IMR-90 (cell line): ENCODE results near the gene ARFGAP3. TPM values are rescaled to one million over a fixed set of nuclear protein-coding genes. Genes with fewer than 3 reads are reported as not detected.

ENCODE experiments used
- ATAC-seq: fragments of 200-7000 bp; cut with Tn5 transposase; 2 replicates; pipeline ENCODE4 v1.9.1; 2020; ENCODE audit warnings: low read depth, mild to moderate bottlenecking, moderate library complexity
- BruUV-seq: library from RNA; stranded (reverse); fragments of 400-500 nt; replicated peaks from 2 replicates; lab custom pipeline; 2021; lab: Mats Ljungman, UMichigan
- CTCF ChIA-PET: fragments of 300-600 bp; formaldehyde crosslinking; extraction: SDS; loops from one replicate; lab custom pipeline; 2021; ENCODE audit warnings: antibody characterized with exemption; lab: Yijun Ruan, JAX
- POLR2A ChIA-PET: fragments of 300-600 bp; sonication (Branson Sonifier 250); formaldehyde crosslinking; loops from one replicate; lab custom pipeline; 2022; ENCODE audit warnings: antibody characterized with exemption; ENCODE audit not compliant: unreplicated experiment; lab: Charles Lee
- DNase-seq: peaks from one replicate; pipeline ENCODE4 v3.0.0; 2013
- H2AFZ ChIP-seq: replicated peaks from 2 replicates; pipeline ENCODE3; 2013; ENCODE audit warnings: low read length, mild to moderate bottlenecking; ENCODE audit not compliant: poor library complexity
- H2AK5ac ChIP-seq: 2 replicates; pipeline ENCODE4 v1.6.1; 2013; ENCODE audit warnings: low read depth, low read length, inconsistent platforms
- H2AK9ac ChIP-seq: replicated peaks from 2 replicates; pipeline ENCODE3; 2013; ENCODE audit warnings: mild to moderate bottlenecking, low read depth, low read length, moderate library complexity; ENCODE audit not compliant: poor library complexity
- H2BK120ac ChIP-seq: 2 replicates; pipeline ENCODE4 v1.6.1; 2013; ENCODE audit warnings: low read depth, low read length, inconsistent platforms
- H2BK15ac ChIP-seq: 3 replicates; pipeline ENCODE4 v1.6.1; 2013; ENCODE audit warnings: low read depth, low read length, inconsistent platforms
- H2BK20ac ChIP-seq: 2 replicates; pipeline ENCODE4 v1.6.1; 2013; ENCODE audit warnings: low read depth, mild to moderate bottlenecking, inconsistent platforms, low read length, moderate library complexity
- H2BK5ac ChIP-seq: 2 replicates; pipeline ENCODE4 v1.6.1; 2013; ENCODE audit warnings: mild to moderate bottlenecking, low read depth, low read length, inconsistent platforms; ENCODE audit not compliant: poor library complexity, severe bottlenecking
- H3K14ac ChIP-seq: replicated peaks from 2 replicates; pipeline ENCODE4 v1.6.1; 2013; ENCODE audit warnings: low read depth, low read length, inconsistent platforms
- H3K18ac ChIP-seq: 2 replicates; pipeline ENCODE4 v1.6.1; 2013; ENCODE audit warnings: low read depth, low read length, control low read depth
- H3K23ac ChIP-seq: 2 replicates; pipeline ENCODE4 v1.6.1; 2013; ENCODE audit warnings: low read depth, low read length, inconsistent platforms
- H3K27ac ChIP-seq: 2 replicates; pipeline ENCODE4 v1.5.1; 2013; ENCODE audit warnings: mild to moderate bottlenecking, control low read depth, low read length; ENCODE audit not compliant: insufficient read depth
- H3K27me3 ChIP-seq: 2 replicates; pipeline ENCODE4 v1.6.1; 2013; ENCODE audit warnings: low read length; ENCODE audit not compliant: control insufficient read depth, insufficient read depth
- H3K36me3 ChIP-seq: 2 replicates; pipeline ENCODE4 v1.6.1; 2013; ENCODE audit warnings: low read length, mixed read lengths; ENCODE audit not compliant: control insufficient read depth, insufficient read depth
- H3K4ac ChIP-seq: 2 replicates; pipeline ENCODE4 v1.6.1; 2013; ENCODE audit warnings: low read depth, low read length, inconsistent platforms
- H3K4me1 ChIP-seq: 2 replicates; pipeline ENCODE4 v1.6.1; 2013; ENCODE audit warnings: low read length, mixed read lengths; ENCODE audit not compliant: control insufficient read depth, insufficient read depth
- H3K4me2 ChIP-seq: 2 replicates; pipeline ENCODE4 v1.6.1; 2013; ENCODE audit warnings: low read depth, mild to moderate bottlenecking, control low read depth, low read length, moderate library complexity
- H3K4me3 ChIP-seq: 2 replicates; pipeline ENCODE4 v1.5.1; 2013; ENCODE audit warnings: low read depth, mild to moderate bottlenecking, control low read depth, low read length, moderate library complexity; ENCODE audit not compliant: insufficient read depth
- H3K56ac ChIP-seq: 2 replicates; pipeline ENCODE4 v1.6.1; 2013; ENCODE audit warnings: low read length, inconsistent platforms; ENCODE audit not compliant: insufficient read depth; ENCODE audit errors: extremely low read depth
- H3K79me1 ChIP-seq, 2 experiments: 2 replicates each; pipeline ENCODE4 v1.6.1; 2013; ENCODE audit warnings: low read length in 2 of 2, inconsistent platforms in 1 of 2, low read depth in 1 of 2
- H3K9ac ChIP-seq: 2 replicates; pipeline ENCODE4 v1.6.1; 2013; ENCODE audit warnings: low read depth, low read length, control low read depth
- H3K9me1 ChIP-seq: 2 replicates; pipeline ENCODE4 v1.6.1; 2013; ENCODE audit warnings: low read length, inconsistent platforms; ENCODE audit not compliant: insufficient read depth
- H3K9me3 ChIP-seq: 2 replicates; pipeline ENCODE4 v1.6.1; 2013; ENCODE audit warnings: low read length; ENCODE audit not compliant: control insufficient read depth, insufficient read depth
- H4K20me1 ChIP-seq: 2 replicates; pipeline ENCODE4 v1.6.1; 2013; ENCODE audit warnings: low read length, inconsistent platforms; ENCODE audit not compliant: insufficient read depth
- H4K5ac ChIP-seq: 2 replicates; pipeline ENCODE4 v1.6.1; 2013; ENCODE audit warnings: mild to moderate bottlenecking, low read depth, low read length, control low read depth
- H4K8ac ChIP-seq, 2 experiments: 2 replicates each; pipeline ENCODE4 v1.6.1; 2013; ENCODE audit warnings: low read depth in 2 of 2, low read length in 2 of 2, control low read depth in 1 of 2, inconsistent platforms in 1 of 2
- H4K91ac ChIP-seq: 2 replicates; pipeline ENCODE4 v1.6.1; 2013; ENCODE audit warnings: low read depth, low read length, inconsistent platforms; ENCODE audit not compliant: insufficient read depth
- BHLHE40 ChIP-seq: fragments of 150-350 bp; IDR thresholded peaks from 2 replicates; pipeline ENCODE4 v1.6.1; 2016; ENCODE audit warnings: mild to moderate bottlenecking, low read depth, low read length
- CEBPB ChIP-seq: IDR thresholded peaks from 2 replicates; pipeline ENCODE4 v1.6.1; 2012; ENCODE audit warnings: low read depth, low read length, improper control_type of control experiment
- CHD1 ChIP-seq: IDR thresholded peaks from 2 replicates; pipeline ENCODE4 v1.6.1; 2012; ENCODE audit warnings: low read depth, low read length, improper control_type of control experiment
- CTCF ChIP-seq: conservative IDR thresholded peaks from 2 replicates; pipeline ENCODE4 v1.5.1; 2012; ENCODE audit warnings: mild to moderate bottlenecking, low read depth, low read length, improper control_type of control experiment
- ELK1 ChIP-seq: fragments of 150-350 bp; IDR thresholded peaks from 2 replicates; pipeline ENCODE4 v1.6.1; 2016; ENCODE audit warnings: low read depth, mild to moderate bottlenecking, low read length, moderate library complexity, borderline replicate concordance
- FOS ChIP-seq: fragments of 150-350 bp; IDR thresholded peaks from 2 replicates; pipeline ENCODE4 v1.6.1; 2016; ENCODE audit warnings: low read depth, low read length
- MAFK ChIP-seq: IDR thresholded peaks from 2 replicates; pipeline ENCODE4 v1.6.1; 2012; ENCODE audit warnings: low read depth, low read length, improper control_type of control experiment
- MAZ ChIP-seq: IDR thresholded peaks from 2 replicates; pipeline ENCODE4 v1.6.1; 2012; ENCODE audit warnings: low read depth, mild to moderate bottlenecking, low read length, improper control_type of control experiment, moderate library complexity, borderline replicate concordance
- MXI1 ChIP-seq: IDR thresholded peaks from 2 replicates; pipeline ENCODE4 v1.6.1; 2012; ENCODE audit warnings: low read depth, mild to moderate bottlenecking, low read length, moderate library complexity, borderline replicate concordance
- NFE2L2 ChIP-seq: fragments of 150-350 bp; IDR thresholded peaks from 2 replicates; pipeline ENCODE4 v1.6.1; 2016; ENCODE audit warnings: low read depth, mild to moderate bottlenecking, low read length
- POLR2A ChIP-seq: IDR thresholded peaks from 2 replicates; pipeline ENCODE4 v1.6.1; 2012; ENCODE audit warnings: mild to moderate bottlenecking, low read depth, low read length
- RAD21 ChIP-seq: IDR thresholded peaks from 2 replicates; pipeline ENCODE4 v1.6.1; 2012; ENCODE audit warnings: low read length, improper control_type of control experiment
- RCOR1 ChIP-seq: IDR thresholded peaks from 2 replicates; pipeline ENCODE4 v1.6.1; 2012; ENCODE audit warnings: mild to moderate bottlenecking, low read length, improper control_type of control experiment; ENCODE audit not compliant: insufficient replicate concordance
- RFX5 ChIP-seq: IDR thresholded peaks from 2 replicates; pipeline ENCODE4 v1.8.0; 2012; ENCODE audit warnings: low read depth, mild to moderate bottlenecking, low read length, moderate library complexity
- SMC3 ChIP-seq: fragments of 150-350 bp; IDR thresholded peaks from 2 replicates; pipeline ENCODE4 v1.6.1; 2016; ENCODE audit warnings: low read depth, mild to moderate bottlenecking, antibody characterized with exemption, low read length, moderate library complexity
- USF2 ChIP-seq: fragments of 150-350 bp; IDR thresholded peaks from 2 replicates; pipeline ENCODE4 v1.6.1; 2017; ENCODE audit warnings: mild to moderate bottlenecking, antibody characterized with exemption, low read length, low read depth
- WGBS, 2 experiments: methylation state at CpG; one replicate each; pipeline versions ENCODE4 v1.1.5 to v1.1.7; 2013; ENCODE audit warnings: missing lambda C conversion rate in 2 of 2; ENCODE audit not compliant: insufficient read length in 1 of 2; ENCODE audit errors: extremely low coverage in 2 of 2; 5-methylcytosine and 5-hydroxymethylcytosine counted together
- dilution Hi-C: fragments of 300-500 bp; cut with HindIII; formaldehyde crosslinking; loops from one replicate; pipeline ENCODE4 v1.14.3; 2018; ENCODE audit warnings: low sequenced_read_pairs; ENCODE audit not compliant: unreplicated experiment
- in situ Hi-C: fragments of 300-500 bp; cut with MboI; formaldehyde crosslinking; loops from 3 replicates; pipeline ENCODE4 v1.14.3; 2019; ENCODE audit warnings: low sequenced_read_pairs, inconsistent platforms, mixed read lengths
- intact Hi-C: fragments of 100-400 bp; cut with micrococcal nuclease; formaldehyde crosslinking; loops from 2 replicates; pipeline ENCODE4 v1.10.0; 2022
- polyA plus RNA-seq, 3 experiments: library from polyadenylated mRNA; depleted of rRNA; stranded (reverse); fragments of >200 nt; gene quantifications; 2 replicates each; pipeline ENCODE4 v1.2.3, GENCODE V29; 2012; ENCODE audit warnings: low replicate concordance in 1 of 3
- total RNA-seq: library from RNA; depleted of rRNA; stranded (reverse); fragments of >200 nt; gene quantifications from 2 replicates; pipeline ENCODE4 v1.2.3, GENCODE V29; 2012

Gene ARFGAP3
- total and polyA plus RNA-seq, 2 of the 4 experiments (the other 2 are of a cell fraction), result 50.0 to 70.1 TPM

- no peak for TF ChIP-seq CHD1
- TF ChIP-seq MXI1, result no peak
- no peak for TF ChIP-seq BHLHE40
- no peak for TF ChIP-seq CEBPB
- no peak for TF ChIP-seq SMC3
- no peak for TF ChIP-seq RFX5
- TF ChIP-seq MAZ, result no peak
- TF ChIP-seq POLR2A, result no peak
- no peak for TF ChIP-seq ELK1
- no peak for TF ChIP-seq NFE2L2
- TF ChIP-seq USF2, result no peak
- TF ChIP-seq MAFK, result no peak
- no peak for TF ChIP-seq CTCF
- no peak for TF ChIP-seq RCOR1
- no peak for TF ChIP-seq RAD21
- TF ChIP-seq FOS, result no peak
- Histone ChIP-seq H2AK5ac (no peak overlapping the region), H4K8ac (no peak overlapping the region), H2BK120ac (no peak overlapping the region), H3K4ac (no peak overlapping the region), H3K36me3 (no peaks in the 10 kb centered on the region), H2BK20ac (no peak overlapping the region), H3K4me1 (no peaks in the 10 kb centered on the region; the same call in 1 of the 2 replicates), H4K20me1 (no peaks in the 10 kb centered on the region), H3K9me3 (no peaks in the 10 kb centered on the region), H2BK5ac (no peak overlapping the region), H2AFZ (no peak overlapping the region), H3K56ac (no peak overlapping the region), H4K91ac (no peak overlapping the region), H3K79me1 (no peaks in the 10 kb centered on the region), H2BK15ac (no peak overlapping the region), H3K27ac (no peak overlapping the region), H3K9me1 (no peaks in the 10 kb centered on the region), H3K27me3 (no peaks in the 10 kb centered on the region), H3K14ac (no peak overlapping the region), H3K4me2 (no peak overlapping the region), H3K4me3 (no peak overlapping the region), H2AK9ac (no peak overlapping the region), H3K9ac (no peak overlapping the region), H4K5ac (no peak overlapping the region), H3K18ac (no peak overlapping the region), H3K23ac (no peak overlapping the region)
- ATAC-seq (no peak), DNase-seq (no peak)
- in situ Hi-C loops (no loop called here), dilution Hi-C loops (no loop called here), intact Hi-C loops (no loop called here)
- ChIA-PET CTCF (no interaction called here), POLR2A (no interaction called here)
- no TSS peak for BruUV-seq
- 100% methylated on average over 2 of the region's 12 CpGs; no CpG with 5 or more reads in 1 of the 2 experiments for WGBS, 2 experiments
Observed at GRCh38 chr22:42777126-42777525, 79.9 kb downstream of the ARFGAP3 start.
